Measurements from ENCODE around the gene WDR75.

The WDR75 gene

GRCh38 chr2:189514104-189514503 lies 72.8 kb downstream of the WDR75 start:
- Histone ChIP-seq H3K4me3 (ENCODE audit: low read depth in 1 of 2, low read length in 2 of 2) (no peak overlapping the region), H3K4me2 (ENCODE audit: insufficient read depth, low read length) (no peak overlapping the region), H3K27ac (ENCODE audit: low read length) (no peak overlapping the region), H3K36me3 (ENCODE audit: insufficient read depth, low read length) (no peaks in the 10 kb centered on the region), H3K9ac (ENCODE audit: low read depth, low read length) (no peak overlapping the region), H2AFZ (ENCODE audit: low read depth, low read length) (no peak overlapping the region), H4K20me1 (ENCODE audit: insufficient read depth, low read length) (no peaks in the 10 kb centered on the region), H3K9me3 (ENCODE audit: insufficient read depth, low read length, severe bottlenecking) (no peaks in the 10 kb centered on the region), H3K79me2 (ENCODE audit: insufficient read depth, low read length) (no peaks in the 10 kb centered on the region), H3K27me3 (ENCODE audit: insufficient read depth, low read length, poor library complexity) (no peaks in the 10 kb centered on the region), H3K4me1 (ENCODE audit: insufficient read depth, low read length) (no peaks in the 10 kb centered on the region)
- TF ChIP-seq, protein P1, sequence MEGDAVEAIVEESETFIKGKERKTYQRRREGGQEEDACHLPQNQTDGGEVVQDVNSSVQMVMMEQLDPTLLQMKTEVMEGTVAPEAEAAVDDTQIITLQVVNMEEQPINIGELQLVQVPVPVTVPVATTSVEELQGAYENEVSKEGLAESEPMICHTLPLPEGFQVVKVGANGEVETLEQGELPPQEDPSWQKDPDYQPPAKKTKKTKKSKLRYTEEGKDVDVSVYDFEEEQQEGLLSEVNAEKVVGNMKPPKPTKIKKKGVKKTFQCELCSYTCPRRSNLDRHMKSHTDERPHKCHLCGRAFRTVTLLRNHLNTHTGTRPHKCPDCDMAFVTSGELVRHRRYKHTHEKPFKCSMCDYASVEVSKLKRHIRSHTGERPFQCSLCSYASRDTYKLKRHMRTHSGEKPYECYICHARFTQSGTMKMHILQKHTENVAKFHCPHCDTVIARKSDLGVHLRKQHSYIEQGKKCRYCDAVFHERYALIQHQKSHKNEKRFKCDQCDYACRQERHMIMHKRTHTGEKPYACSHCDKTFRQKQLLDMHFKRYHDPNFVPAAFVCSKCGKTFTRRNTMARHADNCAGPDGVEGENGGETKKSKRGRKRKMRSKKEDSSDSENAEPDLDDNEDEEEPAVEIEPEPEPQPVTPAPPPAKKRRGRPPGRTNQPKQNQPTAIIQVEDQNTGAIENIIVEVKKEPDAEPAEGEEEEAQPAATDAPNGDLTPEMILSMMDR (IDR thresholded peaks at IDR 0.05; ENCODE audit: borderline replicate concordance, extremely low read depth, low read length, poor library complexity, severe bottlenecking), result no peak
- TF ChIP-seq EZH2 (IDR thresholded peaks at IDR 0.05; ENCODE audit: borderline replicate concordance, low read depth, low read length, severe bottlenecking), result no peak
- ATAC-seq (ENCODE audit: insufficient read depth, low read depth), result no peak
- DNase-seq, result no peak

GRCh38 chr2:189515264-189515663 lies 74.0 kb downstream of the WDR75 start:
- Histone ChIP-seq H3K4me2 (ENCODE audit: insufficient read depth, low read length) (no peak overlapping the region), H4K20me1 (ENCODE audit: insufficient read depth, low read length) (no peaks in the 10 kb centered on the region), H3K4me1 (ENCODE audit: insufficient read depth, low read length) (no peaks in the 10 kb centered on the region), H3K36me3 (ENCODE audit: insufficient read depth, low read length) (no peaks in the 10 kb centered on the region), H3K9ac (ENCODE audit: low read depth, low read length) (no peak overlapping the region), H2AFZ (ENCODE audit: low read depth, low read length) (no peak overlapping the region), H3K79me2 (ENCODE audit: insufficient read depth, low read length) (no peaks in the 10 kb centered on the region), H3K27me3 (ENCODE audit: insufficient read depth, low read length, poor library complexity) (no peaks in the 10 kb centered on the region), H3K9me3 (ENCODE audit: insufficient read depth, low read length, severe bottlenecking) (no peaks in the 10 kb centered on the region), H3K27ac (ENCODE audit: low read length) (no peak overlapping the region), H3K4me3 (ENCODE audit: low read depth in 1 of 2, low read length in 2 of 2) (no peak overlapping the region)
- ATAC-seq (ENCODE audit: insufficient read depth, low read depth) (no peak), DNase-seq (no peak)
- TF ChIP-seq, protein P1 (IDR thresholded peaks at IDR 0.05; ENCODE audit: borderline replicate concordance, extremely low read depth, low read length, poor library complexity, severe bottlenecking), result no peak
- TF ChIP-seq EZH2 (IDR thresholded peaks at IDR 0.05; ENCODE audit: borderline replicate concordance, low read depth, low read length, severe bottlenecking), result no peak

GRCh38 chr2:189516546-189516945 lies 75.3 kb downstream of the WDR75 start:
- no peaks in the 10 kb centered on the region for H3K36me3 ChIP-seq (ENCODE audit: insufficient read depth, low read length)
- no peak for ATAC-seq (ENCODE audit: insufficient read depth, low read depth)
- no peaks in the 10 kb centered on the region for H3K79me2 ChIP-seq (ENCODE audit: insufficient read depth, low read length)
- DNase-seq, result no peak
- no peak overlapping the region for H3K9ac ChIP-seq (ENCODE audit: low read depth, low read length)
- H3K4me2 ChIP-seq (ENCODE audit: insufficient read depth, low read length), result no peak overlapping the region
- H4K20me1 ChIP-seq (ENCODE audit: insufficient read depth, low read length), result no peaks in the 10 kb centered on the region
- no peak overlapping the region for H2AFZ ChIP-seq (ENCODE audit: low read depth, low read length)
- H3K4me1 ChIP-seq (ENCODE audit: insufficient read depth, low read length), result no peaks in the 10 kb centered on the region
- TF ChIP-seq, protein P1 (IDR thresholded peaks at IDR 0.05; ENCODE audit: borderline replicate concordance, extremely low read depth, low read length, poor library complexity, severe bottlenecking), result no peak
- no peak for TF ChIP-seq EZH2 (IDR thresholded peaks at IDR 0.05; ENCODE audit: borderline replicate concordance, low read depth, low read length, severe bottlenecking)
- no peak overlapping the region for H3K4me3 ChIP-seq (ENCODE audit: low read depth in 1 of 2, low read length in 2 of 2)
- H3K27me3 ChIP-seq (ENCODE audit: insufficient read depth, low read length, poor library complexity), result no peaks in the 10 kb centered on the region
- H3K27ac ChIP-seq (ENCODE audit: low read length), result no peak overlapping the region
- H3K9me3 ChIP-seq (ENCODE audit: insufficient read depth, low read length, severe bottlenecking), result no peaks in the 10 kb centered on the region
